DND-41 (cell line): ENCODE data around the gene BCAS3.

ENCODE experiments used
- CTCF ChIP-seq: IDR thresholded peaks from 2 replicates; pipeline ENCODE4 v1.5.1; 2012; ENCODE audit warnings: borderline replicate concordance, low read length, moderate library complexity, mild to moderate bottlenecking; ENCODE audit not compliant: poor library complexity, severe bottlenecking; ENCODE audit errors: extremely low read depth
- EZH2 ChIP-seq: IDR thresholded peaks from 3 replicates; pipeline ENCODE4 v1.6.1; 2012; ENCODE audit warnings: borderline replicate concordance, low read depth, mild to moderate bottlenecking, moderate library complexity, low read length, inconsistent platforms; ENCODE audit not compliant: severe bottlenecking

GRCh38 chr17:60748204-60748603 lies 70.6 kb downstream of the BCAS3 start:
- TF ChIP-seq CTCF (no peak), EZH2 (no peak)
